ENCODE data around the gene BIN1.

DNA sequence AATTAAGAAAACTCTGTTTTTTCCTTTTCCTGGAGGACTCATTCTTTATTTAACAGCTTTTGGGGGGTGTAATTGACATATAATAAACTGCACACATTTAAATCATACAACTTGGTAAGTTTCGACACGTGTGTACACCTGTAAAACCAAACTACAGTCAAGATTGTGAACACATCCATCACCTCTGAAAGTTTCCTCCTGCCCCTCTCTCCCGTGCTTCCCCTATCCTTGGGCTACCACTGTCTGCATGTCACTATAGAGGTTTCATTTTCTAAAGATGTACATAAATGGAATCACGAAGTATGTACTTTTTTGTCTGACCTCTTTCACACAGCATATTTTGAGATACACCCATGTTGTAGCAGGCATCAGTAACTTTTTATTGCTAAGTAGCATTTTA lies 100.0 kb downstream of the BIN1 start:
- no peak for TF ChIP-seq TAF1 (IDR thresholded peaks at IDR 0.05; ENCODE audit: borderline replicate concordance, insufficient read depth, low read length)
- TF ChIP-seq, protein P1, sequence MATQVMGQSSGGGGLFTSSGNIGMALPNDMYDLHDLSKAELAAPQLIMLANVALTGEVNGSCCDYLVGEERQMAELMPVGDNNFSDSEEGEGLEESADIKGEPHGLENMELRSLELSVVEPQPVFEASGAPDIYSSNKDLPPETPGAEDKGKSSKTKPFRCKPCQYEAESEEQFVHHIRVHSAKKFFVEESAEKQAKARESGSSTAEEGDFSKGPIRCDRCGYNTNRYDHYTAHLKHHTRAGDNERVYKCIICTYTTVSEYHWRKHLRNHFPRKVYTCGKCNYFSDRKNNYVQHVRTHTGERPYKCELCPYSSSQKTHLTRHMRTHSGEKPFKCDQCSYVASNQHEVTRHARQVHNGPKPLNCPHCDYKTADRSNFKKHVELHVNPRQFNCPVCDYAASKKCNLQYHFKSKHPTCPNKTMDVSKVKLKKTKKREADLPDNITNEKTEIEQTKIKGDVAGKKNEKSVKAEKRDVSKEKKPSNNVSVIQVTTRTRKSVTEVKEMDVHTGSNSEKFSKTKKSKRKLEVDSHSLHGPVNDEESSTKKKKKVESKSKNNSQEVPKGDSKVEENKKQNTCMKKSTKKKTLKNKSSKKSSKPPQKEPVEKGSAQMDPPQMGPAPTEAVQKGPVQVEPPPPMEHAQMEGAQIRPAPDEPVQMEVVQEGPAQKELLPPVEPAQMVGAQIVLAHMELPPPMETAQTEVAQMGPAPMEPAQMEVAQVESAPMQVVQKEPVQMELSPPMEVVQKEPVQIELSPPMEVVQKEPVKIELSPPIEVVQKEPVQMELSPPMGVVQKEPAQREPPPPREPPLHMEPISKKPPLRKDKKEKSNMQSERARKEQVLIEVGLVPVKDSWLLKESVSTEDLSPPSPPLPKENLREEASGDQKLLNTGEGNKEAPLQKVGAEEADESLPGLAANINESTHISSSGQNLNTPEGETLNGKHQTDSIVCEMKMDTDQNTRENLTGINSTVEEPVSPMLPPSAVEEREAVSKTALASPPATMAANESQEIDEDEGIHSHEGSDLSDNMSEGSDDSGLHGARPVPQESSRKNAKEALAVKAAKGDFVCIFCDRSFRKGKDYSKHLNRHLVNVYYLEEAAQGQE (IDR thresholded peaks at IDR 0.05; ENCODE audit: insufficient read depth in 1 of 2, low read depth in 2 of 2, low read length in 2 of 2) = no peak
- no peak for TF ChIP-seq POLR2AphosphoS5 (IDR thresholded peaks at IDR 0.05; ENCODE audit: low read depth, low read length)

Data from PFSK-1 (cell line).